IPS DF 6.9 (cell line): ENCODE measurements around the gene IL18R1.

ENCODE experiments used
- DNase-seq: peaks from one replicate; pipeline ENCODE4 v3.0.0-alpha.2; 2013; ENCODE audit warnings: low read depth, low spot score
- H3K27ac ChIP-seq: one replicate; pipeline ENCODE4 v1.5.1; 2013; ENCODE audit warnings: low read length, control low read depth
- H3K27me3 ChIP-seq: 2 replicates; pipeline ENCODE4 v1.6.1; 2013; ENCODE audit warnings: mild to moderate bottlenecking, low read length; ENCODE audit not compliant: control insufficient read depth, insufficient read depth
- H3K36me3 ChIP-seq: 2 replicates; pipeline ENCODE4 v1.6.1; 2013; ENCODE audit warnings: low read length; ENCODE audit not compliant: control insufficient read depth, insufficient read depth
- H3K4me1 ChIP-seq: 2 replicates; pipeline ENCODE4 v1.6.1; 2013; ENCODE audit warnings: low read length; ENCODE audit not compliant: control insufficient read depth, insufficient read depth
- H3K4me3 ChIP-seq: 2 replicates; pipeline ENCODE4 v1.5.1; 2013; ENCODE audit warnings: mild to moderate bottlenecking, low read length
- H3K9me3 ChIP-seq: 2 replicates; pipeline ENCODE4 v1.6.1; 2013; ENCODE audit warnings: low read length, inconsistent platforms; ENCODE audit not compliant: control insufficient read depth, insufficient read depth
- WGBS: extraction: QIAGEN DNeasy Blood & Tissue Kit; methylation state at CpG from one replicate; pipeline ENCODE4 v1.1.7; 2013; ENCODE audit warnings: mixed read lengths, missing lambda C conversion rate; ENCODE audit not compliant: insufficient read length, insufficient coverage; 5-methylcytosine and 5-hydroxymethylcytosine counted together

Gene IL18R1

DNA sequence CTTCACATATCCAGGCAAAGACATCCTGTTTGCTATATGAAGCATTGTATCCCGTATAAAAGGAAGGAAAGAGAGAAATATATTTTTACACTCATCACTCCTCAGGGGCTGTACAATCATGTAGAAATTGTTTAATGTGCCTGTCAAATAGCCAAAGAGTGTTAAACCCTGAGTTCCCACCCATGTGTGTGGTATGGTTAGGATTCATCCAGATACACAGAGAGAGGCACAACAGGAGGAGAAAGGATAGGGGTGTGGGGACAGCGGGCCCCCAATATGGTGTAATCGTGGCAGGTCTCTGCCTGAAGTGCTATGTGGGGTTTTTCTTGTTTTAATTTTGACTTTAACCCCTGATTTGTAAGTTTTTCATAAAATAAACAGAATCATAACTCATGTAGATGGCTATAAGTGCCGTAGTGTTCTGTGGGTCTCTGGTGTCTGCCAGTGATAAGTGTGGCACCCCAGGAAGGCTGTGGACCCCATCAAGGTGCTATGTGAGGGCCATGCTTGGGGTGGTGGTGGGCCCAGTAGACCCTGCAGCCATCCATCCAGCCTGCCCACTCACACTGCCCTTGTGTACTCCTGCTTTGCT, 10.2 kb upstream of the IL18R1 start:
- whole genome bisulfite sequencing: no CpG with 5 or more reads among the region's 4 CpGs
- DNase-seq: no peak

DNA sequence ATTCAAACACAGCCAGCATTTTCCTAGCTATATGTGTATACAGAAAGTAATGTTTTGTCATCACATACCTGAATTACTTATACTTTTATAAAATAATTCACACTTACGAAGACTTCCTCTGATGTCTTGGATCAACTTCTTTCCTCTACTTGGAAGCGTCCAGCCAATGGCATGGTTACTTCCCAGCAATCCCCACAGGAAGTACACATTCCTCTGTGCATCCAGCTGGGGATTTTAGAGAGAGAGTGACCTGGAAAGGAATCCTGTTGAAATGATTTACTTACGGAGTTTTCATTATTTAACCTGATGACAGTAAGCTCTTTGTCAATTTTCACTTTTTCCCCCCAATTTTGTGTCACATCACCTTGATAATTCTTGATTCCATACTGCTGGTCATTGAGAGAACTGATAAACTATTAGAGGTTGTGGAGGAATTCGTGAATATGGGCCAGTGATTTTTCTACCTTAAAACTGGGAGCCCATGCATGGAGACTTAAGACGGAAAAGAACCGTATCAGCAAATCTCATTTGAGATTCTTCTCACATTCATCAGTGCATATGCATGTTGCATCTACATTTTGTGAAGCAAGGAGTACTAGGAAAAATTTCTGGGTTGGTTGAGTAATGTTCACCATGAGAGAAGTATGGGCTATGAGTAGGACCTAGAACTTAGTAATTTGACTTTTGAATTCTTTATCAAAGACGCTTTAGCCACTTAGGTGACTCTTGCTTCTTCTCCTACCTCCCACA, 9.0 kb upstream of the IL18R1 start:
- H3K9me3 ChIP-seq: no peaks in the 10 kb centered on the region
- H3K27ac ChIP-seq: no peak overlapping the region
- H3K4me1 ChIP-seq: no peaks in the 10 kb centered on the region; the same call in 1 of the 2 replicates
- DNase-seq: no peak
- H3K27me3 ChIP-seq: no peaks in the 10 kb centered on the region
- WGBS: no CpG with 5 or more reads among the region's 7 CpGs
- no peak overlapping the region for H3K4me3 ChIP-seq
- H3K36me3 ChIP-seq: no peaks in the 10 kb centered on the region

More for the DNA sequence above, 10.2 kb upstream of the IL18R1 start:
- no peak overlapping the region for H3K4me3 ChIP-seq
- no peaks in the 10 kb centered on the region for H3K36me3 ChIP-seq
- no peak overlapping the region for H3K27ac ChIP-seq
- no peaks in the 10 kb centered on the region for H3K27me3 ChIP-seq
- H3K4me1 ChIP-seq: no peaks in the 10 kb centered on the region
- H3K9me3 ChIP-seq: no peaks in the 10 kb centered on the region

DNA sequence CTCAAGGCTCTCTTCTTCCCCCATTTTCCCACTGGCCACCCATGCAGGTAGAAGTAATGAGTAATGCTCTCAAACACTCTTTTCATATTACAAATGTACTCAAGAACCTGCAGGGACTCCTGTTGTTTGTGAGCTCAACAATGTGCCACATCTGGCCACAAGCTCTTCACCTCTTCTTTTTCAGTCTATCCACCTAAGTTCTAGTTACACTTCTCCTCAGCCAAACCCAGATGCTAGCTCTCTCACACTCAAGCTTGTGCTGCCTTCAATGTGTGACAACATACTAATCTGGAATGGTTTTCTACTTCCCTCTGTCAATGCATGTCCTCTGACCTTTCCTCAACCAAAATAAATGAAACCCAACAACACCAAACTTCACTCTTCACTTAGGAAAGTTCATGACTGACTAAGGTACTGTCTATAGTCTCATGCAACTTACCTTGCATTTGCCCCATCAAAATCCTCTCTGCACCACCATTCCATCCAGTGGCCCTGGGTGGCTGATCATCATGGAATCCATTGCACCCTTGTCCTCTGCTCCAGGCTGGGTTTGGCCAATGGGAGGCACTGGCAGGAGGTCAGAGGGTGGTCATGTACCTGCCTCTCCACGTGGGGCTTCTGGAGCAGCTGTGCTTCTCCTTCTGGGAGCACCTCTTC, 5.3 kb upstream of the IL18R1 start:
- Histone ChIP-seq H3K4me1 (no peaks in the 10 kb centered on the region; the same call in 1 of the 2 replicates), H3K27ac (no peak overlapping the region), H3K27me3 (no peaks in the 10 kb centered on the region), H3K36me3 (no peaks in the 10 kb centered on the region), H3K9me3 (no peaks in the 10 kb centered on the region), H3K4me3 (no peak overlapping the region)
- no peak for DNase-seq
- no CpG with 5 or more reads among the region's 1 CpG for WGBS

DNA sequence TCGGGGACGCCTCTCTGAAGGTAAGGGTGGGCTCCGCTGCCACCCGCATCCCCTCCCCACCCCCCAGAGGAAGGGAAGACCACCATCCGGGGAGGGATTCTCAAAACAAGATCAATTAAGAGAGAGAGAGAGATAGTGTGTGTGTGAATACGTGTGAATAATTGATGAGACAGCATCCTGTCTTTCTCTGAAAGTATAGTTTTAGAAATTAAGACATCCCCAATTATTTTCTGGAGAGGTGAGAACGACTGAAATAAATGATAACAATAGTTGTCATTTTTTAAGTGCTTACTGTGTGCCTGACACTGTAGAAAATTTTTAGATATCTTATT, 751 bp downstream of the IL18R1 start:
- no CpG with 5 or more reads among the region's 7 CpGs for WGBS
- Histone ChIP-seq H3K4me1 (no peaks in the 10 kb centered on the region), H3K36me3 (no peaks in the 10 kb centered on the region), H3K4me3 (peak overlapping the region; percentile 46; the same call in 1 of the 2 replicates), H3K27me3 (no peaks in the 10 kb centered on the region), H3K9me3 (no peaks in the 10 kb centered on the region), H3K27ac (no peak overlapping the region)
- no peak for DNase-seq

DNA sequence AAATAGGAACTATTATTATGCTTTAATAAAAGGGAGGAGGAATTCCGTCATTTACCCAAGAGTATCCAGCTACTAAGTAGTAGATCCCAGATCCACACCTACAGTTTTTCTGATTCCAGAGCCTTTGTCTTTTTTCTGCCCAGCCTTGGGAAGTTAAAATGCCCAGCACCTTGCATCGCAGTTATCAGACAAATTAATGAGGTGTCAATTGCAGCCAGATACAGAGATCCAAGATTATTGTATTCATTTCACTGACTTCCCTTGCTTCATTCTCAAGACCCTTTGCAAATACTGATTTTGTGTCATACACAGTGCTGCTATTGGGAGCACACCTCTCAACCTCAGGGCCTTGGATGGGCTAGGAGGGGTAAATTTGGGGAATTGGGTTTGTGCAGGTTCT, 1.1 kb downstream of the IL18R1 start:
- no peak for DNase-seq
- no peaks in the 10 kb centered on the region for H3K36me3 ChIP-seq
- H3K27me3 ChIP-seq: no peaks in the 10 kb centered on the region
- no peaks in the 10 kb centered on the region for H3K9me3 ChIP-seq
- H3K4me1 ChIP-seq: peaks cover 2% of the 10 kb centered on the region; the same call in 1 of the 2 replicates
- H3K27ac ChIP-seq: no peak overlapping the region
- no peak overlapping the region for H3K4me3 ChIP-seq
- WGBS: no CpG with 5 or more reads among the region's 2 CpGs

DNA sequence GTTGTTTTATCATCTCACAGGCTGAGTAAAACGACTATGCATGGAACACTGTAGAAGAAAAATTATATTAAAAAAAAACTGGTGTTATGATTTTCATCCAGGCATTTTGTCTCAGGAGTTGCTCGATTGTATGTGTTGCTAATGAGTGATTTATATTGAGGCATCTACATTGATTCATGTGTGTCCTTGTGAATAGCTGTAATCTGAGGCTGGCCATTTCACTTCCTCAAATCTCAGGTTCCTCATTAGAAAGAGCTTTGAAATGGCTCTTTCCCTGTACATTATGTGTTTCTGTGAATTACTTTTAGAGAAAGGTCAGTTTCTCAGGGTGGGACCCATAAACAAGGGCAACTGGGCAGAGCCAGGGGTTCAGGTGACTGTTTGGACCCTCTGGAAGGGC, 2.3 kb downstream of the IL18R1 start:
- Histone ChIP-seq H3K27me3 (no peaks in the 10 kb centered on the region), H3K36me3 (no peaks in the 10 kb centered on the region), H3K4me3 (no peak overlapping the region), H3K4me1 (peaks cover 4% of the 10 kb centered on the region; the same call in 1 of the 2 replicates), H3K9me3 (no peaks in the 10 kb centered on the region), H3K27ac (no peak overlapping the region)
- WGBS: no CpG with 5 or more reads among the region's 2 CpGs
- no peak for DNase-seq

DNA sequence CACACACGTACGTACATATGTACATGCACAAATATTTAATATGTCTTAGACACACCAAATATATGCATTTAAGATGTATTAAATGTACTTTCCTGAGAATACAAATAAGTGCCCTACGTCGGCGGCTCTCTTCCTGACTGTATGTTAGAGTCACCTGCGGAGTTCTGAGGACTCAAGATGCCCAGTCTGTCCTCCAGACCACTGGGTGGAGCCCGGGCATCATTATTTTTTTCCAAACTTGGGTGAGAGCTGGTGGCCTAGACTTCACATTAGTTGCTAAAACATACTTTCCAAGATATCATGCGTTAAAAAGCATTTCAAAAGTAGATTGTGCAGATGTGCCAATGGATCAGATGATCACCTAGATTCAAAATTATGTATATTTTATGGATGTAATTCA, 2.9 kb downstream of the IL18R1 start:
- H3K27me3 ChIP-seq: no peaks in the 10 kb centered on the region
- peaks cover 4% of the 10 kb centered on the region; the same call in 1 of the 2 replicates for H3K4me1 ChIP-seq
- WGBS: no CpG with 5 or more reads among the region's 8 CpGs
- no peak for DNase-seq
- H3K27ac ChIP-seq: no peak overlapping the region
- H3K36me3 ChIP-seq: no peaks in the 10 kb centered on the region
- H3K4me3 ChIP-seq: no peak overlapping the region
- H3K9me3 ChIP-seq: no peaks in the 10 kb centered on the region

DNA sequence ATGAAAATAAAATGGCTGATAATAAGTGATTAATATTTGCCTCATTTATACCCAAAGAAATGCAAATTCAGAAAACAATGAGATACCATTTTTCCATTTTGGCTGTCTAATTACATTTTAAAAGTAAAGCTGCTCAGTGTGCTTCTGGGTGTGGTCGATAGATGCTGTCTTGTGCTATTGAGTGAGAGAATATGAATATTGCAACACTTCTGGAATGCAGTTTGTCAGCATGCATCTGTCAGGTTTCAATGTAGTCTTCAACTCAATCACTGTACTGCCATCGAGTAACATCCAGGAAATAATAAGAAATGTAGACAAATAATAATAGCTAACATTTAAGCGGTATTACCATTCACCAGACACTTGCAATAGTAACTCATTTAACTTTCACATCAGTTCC, 3.9 kb downstream of the IL18R1 start:
- Histone ChIP-seq H3K27me3 (no peaks in the 10 kb centered on the region), H3K4me1 (peaks cover 4% of the 10 kb centered on the region; the same call in 1 of the 2 replicates), H3K36me3 (no peaks in the 10 kb centered on the region), H3K27ac (no peak overlapping the region), H3K4me3 (no peak overlapping the region), H3K9me3 (no peaks in the 10 kb centered on the region)
- no CpG with 5 or more reads among the region's 3 CpGs for WGBS
- DNase-seq: no peak

DNA sequence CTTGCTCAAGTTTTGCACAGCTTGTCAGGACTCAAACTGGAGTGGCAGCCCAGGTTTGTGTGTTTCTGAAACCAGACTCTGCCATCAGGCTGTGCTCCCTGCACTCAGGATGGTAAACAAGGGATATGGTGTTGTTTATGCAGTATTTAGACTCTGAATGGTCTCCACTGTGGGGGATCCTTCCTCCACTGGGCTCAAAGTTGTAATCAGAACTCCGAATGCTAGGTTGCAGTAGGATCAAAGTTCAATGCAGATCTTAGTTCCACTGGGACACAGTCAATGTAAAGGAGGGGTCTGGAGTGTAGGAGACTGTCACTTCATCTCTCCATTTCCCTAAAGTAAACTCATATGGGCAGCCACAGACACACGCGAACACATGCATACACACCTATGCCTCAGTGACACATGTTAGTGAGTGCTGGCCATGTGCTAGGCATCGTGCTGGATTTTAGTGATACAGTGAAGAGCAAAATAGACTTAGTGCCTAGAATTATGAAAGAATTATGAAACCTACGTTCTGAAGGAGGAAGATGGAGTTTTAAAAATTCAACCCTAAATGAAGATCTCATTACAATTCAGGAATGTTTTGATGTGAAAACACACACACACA, 6.1 kb downstream of the IL18R1 start:
- Histone ChIP-seq H3K27me3 (no peaks in the 10 kb centered on the region), H3K9me3 (peaks cover 3% of the 10 kb centered on the region), H3K27ac (no peak overlapping the region), H3K4me3 (no peak overlapping the region), H3K36me3 (no peaks in the 10 kb centered on the region), H3K4me1 (peaks cover 4% of the 10 kb centered on the region; the same call in 1 of the 2 replicates)
- no CpG with 5 or more reads among the region's 5 CpGs for WGBS
- DNase-seq: no peak

DNA sequence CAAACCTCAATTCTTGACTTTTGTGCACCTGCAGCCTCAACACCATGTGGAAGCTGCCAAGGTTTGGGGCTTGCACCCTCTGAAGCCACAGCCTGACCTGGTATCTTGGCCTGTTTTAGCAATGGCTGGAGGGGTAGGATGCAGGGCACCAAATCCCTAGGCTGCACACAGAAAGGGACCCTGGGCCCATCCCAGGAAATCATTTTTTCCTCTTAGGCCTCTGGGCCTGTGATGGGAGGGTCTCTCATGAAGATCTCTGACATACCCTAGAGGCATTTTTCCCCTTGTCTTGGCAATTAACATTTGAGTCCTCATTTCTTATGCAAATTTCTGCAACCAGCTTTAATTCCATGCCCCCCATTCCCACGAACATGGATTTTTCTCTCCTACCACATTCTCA, 10.2 kb downstream of the IL18R1 start:
- H3K27ac ChIP-seq: no peak overlapping the region
- peaks cover 3% of the 10 kb centered on the region for H3K9me3 ChIP-seq
- no peak overlapping the region for H3K4me3 ChIP-seq
- H3K36me3 ChIP-seq: no peaks in the 10 kb centered on the region
- H3K4me1 ChIP-seq: peaks cover 4% of the 10 kb centered on the region; the same call in 1 of the 2 replicates
- DNase-seq: no peak
- no CpG with 5 or more reads among the region's 1 CpG for WGBS
- H3K27me3 ChIP-seq: no peaks in the 10 kb centered on the region
